GM23248 (cell line): ENCODE data around the gene BPIFA3. TPM values are rescaled to one million over a fixed set of nuclear protein-coding genes. Genes with fewer than 3 reads are reported as not detected.

ENCODE experiments used
- DNase-seq: peaks from one replicate; pipeline ENCODE4 v3.0.0-alpha.2; 2015
- H2AFZ ChIP-seq: fragments of 200-600 bp; sonication (generic); 2 replicates; pipeline ENCODE4 v1.6.1; 2016; ENCODE audit warnings: antibody characterized with exemption
- H3F3A ChIP-seq: fragments of 200-600 bp; sonication (generic); 2 replicates; pipeline ENCODE4 v1.6.1; 2016; ENCODE audit warnings: mild to moderate bottlenecking, antibody characterized with exemption, mixed run types; ENCODE audit not compliant: insufficient read depth
- H3K27ac ChIP-seq: fragments of 200-600 bp; sonication (generic); 2 replicates; pipeline ENCODE4 v1.5.1; 2016; ENCODE audit warnings: mild to moderate bottlenecking
- H3K27me3 ChIP-seq: fragments of 200-600 bp; sonication (generic); replicated peaks from 2 replicates; pipeline ENCODE4 v1.6.1; 2016; ENCODE audit warnings: mild to moderate bottlenecking; ENCODE audit not compliant: insufficient read depth
- H3K36me3 ChIP-seq: fragments of 200-600 bp; sonication (generic); 2 replicates; pipeline ENCODE4 v1.6.1; 2016; ENCODE audit warnings: low read depth, mild to moderate bottlenecking
- H3K4me1 ChIP-seq: fragments of 200-600 bp; sonication (generic); 2 replicates; pipeline ENCODE4 v1.6.1; 2016; ENCODE audit warnings: mild to moderate bottlenecking; ENCODE audit not compliant: insufficient read depth
- H3K4me2 ChIP-seq: fragments of 200-600 bp; sonication (generic); one replicate; pipeline ENCODE4 v1.6.1; 2016; ENCODE audit warnings: mild to moderate bottlenecking; ENCODE audit not compliant: unreplicated experiment
- H3K4me3 ChIP-seq: fragments of 200-600 bp; sonication (generic); 2 replicates; pipeline ENCODE4 v1.5.1; 2016; ENCODE audit warnings: mild to moderate bottlenecking
- H3K79me2 ChIP-seq: fragments of 200-600 bp; sonication (generic); 2 replicates; pipeline ENCODE4 v1.6.1; 2016; ENCODE audit warnings: mild to moderate bottlenecking; ENCODE audit not compliant: insufficient read depth
- H3K9ac ChIP-seq: fragments of 200-600 bp; sonication (generic); 2 replicates; pipeline ENCODE4 v1.6.1; 2016; ENCODE audit warnings: mild to moderate bottlenecking
- H3K9me2 ChIP-seq: fragments of 200-600 bp; sonication (generic); 2 replicates; pipeline ENCODE4 v1.6.1; 2016; ENCODE audit warnings: mixed run types, mild to moderate bottlenecking, moderate library complexity; ENCODE audit not compliant: insufficient read depth
- H3K9me3 ChIP-seq: fragments of 200-600 bp; sonication (generic); one replicate; pipeline ENCODE4 v1.6.1; 2017; ENCODE audit warnings: low read depth
- H4K20me1 ChIP-seq: fragments of 200-600 bp; sonication (generic); 2 replicates; pipeline ENCODE4 v1.6.0; 2016; ENCODE audit not compliant: insufficient read depth
- EZH2 ChIP-seq: fragments of 200-600 bp; sonication (generic); IDR thresholded peaks from 2 replicates; pipeline ENCODE4 v1.6.1; 2018; ENCODE audit warnings: antibody characterized with exemption, mild to moderate bottlenecking; ENCODE audit not compliant: insufficient read depth, poor library complexity, severe bottlenecking
- EZH2phosphoT487 ChIP-seq: fragments of 200-600 bp; sonication (generic); IDR thresholded peaks from 2 replicates; pipeline ENCODE4 v1.6.1; 2018; ENCODE audit warnings: antibody characterized with exemption, moderate library complexity, mild to moderate bottlenecking, low read depth; ENCODE audit not compliant: insufficient read depth
- WGBS, 2 experiments: methylation state at CpG; one replicate each; pipeline ENCODE4 v1.1.6; 2015 to 2017; ENCODE audit warnings: low lambda C conversion rate in 2 of 2, low coverage in 1 of 2; ENCODE audit errors: missing lambda C conversion rate in 2 of 2; 5-methylcytosine and 5-hydroxymethylcytosine counted together
- in situ Hi-C: fragments of 300-500 bp; cut with MboI; formaldehyde crosslinking; loops from 2 replicates; pipeline ENCODE4 v1.15.0; 2020
- polyA plus RNA-seq: library from polyadenylated mRNA; unstranded; fragments of >200 nt; fragmentation: Nextera tagmentation; extraction: Ambion mirVana; gene quantifications from 2 replicates; pipeline ENCODE4 v1.2.1, GENCODE V29; 2016
- total RNA-seq: library from RNA; depleted of rRNA; stranded (reverse); fragments of >200 nt; shearing (Covaris generic); gene quantifications from 2 replicates; pipeline ENCODE4 v1.2.3, GENCODE V29; 2014

Gene BPIFA3
- total and polyA plus RNA-seq, 2 experiments from 2014 or later: not detected

DNA sequence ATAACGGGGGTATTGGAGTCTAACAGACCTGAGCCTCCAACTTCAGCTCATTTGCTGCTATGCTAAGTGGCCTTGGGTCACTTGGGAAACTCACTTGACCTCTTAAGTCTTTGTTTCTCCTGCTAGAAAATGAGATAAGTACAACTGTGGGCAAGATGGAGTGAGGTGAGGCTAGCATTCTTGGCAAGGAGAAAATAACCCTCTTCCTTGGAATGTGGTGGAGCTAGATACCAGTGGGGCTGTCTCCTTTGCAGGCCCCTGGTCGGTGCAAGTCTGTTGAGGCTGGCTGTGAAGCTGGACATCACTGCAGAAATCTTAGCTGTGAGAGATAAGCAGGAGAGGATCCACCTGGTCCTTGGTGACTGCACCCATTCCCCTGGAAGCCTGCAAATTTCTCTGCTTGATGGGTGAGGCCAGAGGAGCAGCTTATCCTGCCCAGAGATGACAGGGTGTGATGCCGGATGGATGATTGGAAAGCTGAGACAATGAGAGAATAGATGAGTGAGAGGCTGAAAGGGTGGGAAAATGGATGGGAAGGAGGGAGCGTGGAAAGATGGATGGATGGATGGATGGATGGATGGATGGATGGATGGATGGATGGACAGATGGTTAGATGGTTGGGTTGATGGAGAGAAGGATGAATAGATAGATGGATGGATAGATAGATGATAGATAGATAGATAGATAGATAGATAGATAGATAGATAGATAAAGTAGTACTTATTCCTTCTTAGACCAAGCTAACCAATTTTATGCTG is 23.0 kb downstream of the BPIFA3 start:
- WGBS, 2 experiments: 14 to 19% methylated on average over 4 of the region's 4 CpGs
- Histone ChIP-seq H3K79me2 (no peaks in the 10 kb centered on the region), H2AFZ (no peak overlapping the region), H3K27me3 (peaks cover 20% of the 10 kb centered on the region), H3K4me2 (no peak overlapping the region), H3K9ac (no peak overlapping the region), H3K27ac (no peak overlapping the region), H3K9me2 (no peaks in the 10 kb centered on the region), H3K36me3 (no peaks in the 10 kb centered on the region), H3K9me3 (no peaks in the 10 kb centered on the region), H3K4me3 (no peak overlapping the region), H3K4me1 (no peaks in the 10 kb centered on the region), H3F3A (no peaks in the 10 kb centered on the region), H4K20me1 (no peaks in the 10 kb centered on the region)
- TF ChIP-seq EZH2phosphoT487: no peak
- TF ChIP-seq EZH2: no peak
- in situ Hi-C loops: no loop called here
- DNase-seq: no peak

DNA sequence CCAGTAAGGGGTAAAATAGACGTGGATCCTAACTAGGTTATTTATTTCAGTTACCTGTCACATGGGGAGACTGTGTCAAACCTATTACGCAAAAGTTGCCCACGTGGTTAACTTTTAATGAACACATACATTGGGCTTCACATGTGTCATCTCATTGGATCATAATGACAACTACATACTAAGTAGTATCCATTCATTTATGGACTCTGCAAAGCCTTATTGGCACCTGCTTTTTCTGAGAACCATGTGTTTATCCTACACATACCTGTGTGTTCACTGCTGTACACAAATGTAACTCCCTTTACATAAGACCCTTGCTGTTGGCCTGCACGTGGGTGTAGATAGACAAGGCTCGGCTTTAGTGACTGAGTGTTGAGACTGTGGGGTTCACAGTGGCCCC is 23.8 kb downstream of the BPIFA3 start:
- Histone ChIP-seq H3K4me2 (no peak overlapping the region), H3K27ac (no peak overlapping the region), H3K27me3 (peaks cover 16% of the 10 kb centered on the region), H3K9me2 (no peaks in the 10 kb centered on the region), H4K20me1 (no peaks in the 10 kb centered on the region), H3K9ac (no peak overlapping the region), H3K79me2 (no peaks in the 10 kb centered on the region), H3K36me3 (no peaks in the 10 kb centered on the region), H3K9me3 (no peaks in the 10 kb centered on the region), H3K4me3 (no peak overlapping the region), H3F3A (no peaks in the 10 kb centered on the region), H2AFZ (no peak overlapping the region), H3K4me1 (no peaks in the 10 kb centered on the region)
- TF ChIP-seq EZH2: no peak
- TF ChIP-seq EZH2phosphoT487: no peak
- in situ Hi-C loops: no loop called here
- DNase-seq: no peak
- WGBS, 2 experiments: 7 to 13% methylated on average over 5 of the region's 5 CpGs

DNA sequence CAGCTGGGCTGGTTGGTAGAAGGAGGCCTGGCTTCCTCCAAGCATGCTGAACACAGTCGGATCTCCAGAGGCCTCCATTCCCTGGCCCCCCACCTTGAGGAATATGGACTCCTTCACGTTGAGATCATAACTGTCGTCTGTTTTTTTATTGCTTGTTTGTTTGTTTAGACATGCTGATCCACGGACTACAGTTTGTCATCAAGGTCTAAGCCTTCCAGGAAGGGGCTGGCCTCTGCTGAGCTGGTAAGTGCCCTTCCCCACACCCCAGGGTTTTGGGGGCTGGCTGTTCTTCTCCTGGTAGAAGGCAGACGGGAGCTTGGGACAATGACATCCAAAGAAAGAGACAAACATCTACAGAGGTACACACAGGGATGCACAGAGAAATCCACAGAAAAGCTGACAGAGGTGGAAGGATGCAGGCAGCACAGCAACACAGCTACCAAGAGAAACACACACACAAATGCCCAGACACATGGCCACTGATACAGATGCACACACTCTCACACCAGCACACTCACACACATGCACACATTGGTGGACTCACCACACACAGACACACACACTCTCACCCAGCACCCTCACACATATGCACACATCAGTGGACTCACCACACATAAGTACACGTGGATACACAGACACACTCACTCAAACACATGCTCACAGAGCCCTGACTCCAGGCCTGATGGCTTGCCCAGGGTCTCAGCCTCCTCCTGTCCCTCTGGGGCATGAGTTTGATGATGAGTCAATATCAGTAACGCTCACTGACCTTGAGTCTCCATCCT is 25.4 kb downstream of the BPIFA3 start:
- DNase-seq: no peak

DNA sequence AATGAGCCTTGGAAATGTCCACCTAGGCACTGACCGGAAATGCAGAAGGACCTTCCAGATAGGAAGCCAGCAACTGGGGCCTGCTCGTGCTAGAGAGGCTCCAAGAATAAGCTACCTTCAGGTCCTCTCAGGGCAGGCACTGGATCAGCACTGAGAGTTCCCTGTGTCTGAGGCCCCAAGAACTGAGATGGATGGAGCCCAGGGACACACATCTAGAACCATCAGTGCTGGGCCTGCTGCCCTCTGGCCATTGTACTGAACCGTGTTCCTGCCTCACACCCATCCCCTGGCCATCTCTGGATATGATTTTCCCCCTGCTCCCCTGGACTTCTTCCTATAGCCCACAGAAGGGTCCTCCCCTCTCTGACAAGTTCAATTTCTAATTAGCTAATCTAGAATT is 28.9 kb downstream of the BPIFA3 start:
- WGBS, 2 experiments: 32 to 35% methylated on average over 3 of the region's 3 CpGs
- no peak overlapping the region for H3K27ac ChIP-seq
- no peaks in the 10 kb centered on the region for H3K9me3 ChIP-seq
- DNase-seq: no peak
- no peaks in the 10 kb centered on the region for H3K36me3 ChIP-seq
- H3K79me2 ChIP-seq: no peaks in the 10 kb centered on the region
- H3K9me2 ChIP-seq: no peaks in the 10 kb centered on the region
- no peaks in the 10 kb centered on the region for H4K20me1 ChIP-seq
- no peak overlapping the region for H3K4me2 ChIP-seq
- TF ChIP-seq EZH2phosphoT487 (no peak), EZH2 (no peak)
- in situ Hi-C loops: no loop called here
- H3K9ac ChIP-seq: no peak overlapping the region
- H2AFZ ChIP-seq: no peak overlapping the region
- H3F3A ChIP-seq: no peaks in the 10 kb centered on the region
- H3K27me3 ChIP-seq: peaks cover 12% of the 10 kb centered on the region; the same call in 1 of the 2 replicates
- no peaks in the 10 kb centered on the region for H3K4me1 ChIP-seq
- H3K4me3 ChIP-seq: no peak overlapping the region

More for the DNA sequence above, 25.4 kb downstream of the BPIFA3 start:
- H3K9me2 ChIP-seq: no peaks in the 10 kb centered on the region
- no peaks in the 10 kb centered on the region for H3K79me2 ChIP-seq
- no peaks in the 10 kb centered on the region for H4K20me1 ChIP-seq
- H2AFZ ChIP-seq: no peak overlapping the region
- TF ChIP-seq EZH2phosphoT487 (no peak), EZH2 (no peak)
- in situ Hi-C loops: no loop called here
- H3K4me1 ChIP-seq: no peaks in the 10 kb centered on the region
- no peaks in the 10 kb centered on the region for H3K9me3 ChIP-seq
- H3K36me3 ChIP-seq: no peaks in the 10 kb centered on the region
- H3F3A ChIP-seq: no peaks in the 10 kb centered on the region
- peaks cover 12% of the 10 kb centered on the region; the same call in 1 of the 2 replicates for H3K27me3 ChIP-seq
- H3K27ac ChIP-seq: no peak overlapping the region
- no peak overlapping the region for H3K4me3 ChIP-seq
- no peak overlapping the region for H3K4me2 ChIP-seq
- H3K9ac ChIP-seq: no peak overlapping the region
- 16 to 18% methylated on average over 7 of the region's 7 CpGs for WGBS, 2 experiments
